Ovary (tissue), 3 donors: ENCODE results near the gene PSMA6.

Experiments
- CTCF ChIP-seq, 3 donors: fragments of 450-650 bp in 2 of 3; fragments of 200-600 bp in 1 of 3; IDR thresholded peaks; one replicate each; pipeline versions ENCODE4 v1.5.1 to v1.8.0; 2016 to 2022; ENCODE audit warnings: antibody characterized with exemption in 3 of 3, mild to moderate bottlenecking in 1 of 3
- POLR2A ChIP-seq: fragments of 450-650 bp; IDR thresholded peaks from one replicate; pipeline ENCODE4 v1.6.1; 2017; ENCODE audit warnings: antibody characterized with exemption, mild to moderate bottlenecking, moderate library complexity
- donor health status: DM: no; HTN: no; CAD: no.

DNA sequence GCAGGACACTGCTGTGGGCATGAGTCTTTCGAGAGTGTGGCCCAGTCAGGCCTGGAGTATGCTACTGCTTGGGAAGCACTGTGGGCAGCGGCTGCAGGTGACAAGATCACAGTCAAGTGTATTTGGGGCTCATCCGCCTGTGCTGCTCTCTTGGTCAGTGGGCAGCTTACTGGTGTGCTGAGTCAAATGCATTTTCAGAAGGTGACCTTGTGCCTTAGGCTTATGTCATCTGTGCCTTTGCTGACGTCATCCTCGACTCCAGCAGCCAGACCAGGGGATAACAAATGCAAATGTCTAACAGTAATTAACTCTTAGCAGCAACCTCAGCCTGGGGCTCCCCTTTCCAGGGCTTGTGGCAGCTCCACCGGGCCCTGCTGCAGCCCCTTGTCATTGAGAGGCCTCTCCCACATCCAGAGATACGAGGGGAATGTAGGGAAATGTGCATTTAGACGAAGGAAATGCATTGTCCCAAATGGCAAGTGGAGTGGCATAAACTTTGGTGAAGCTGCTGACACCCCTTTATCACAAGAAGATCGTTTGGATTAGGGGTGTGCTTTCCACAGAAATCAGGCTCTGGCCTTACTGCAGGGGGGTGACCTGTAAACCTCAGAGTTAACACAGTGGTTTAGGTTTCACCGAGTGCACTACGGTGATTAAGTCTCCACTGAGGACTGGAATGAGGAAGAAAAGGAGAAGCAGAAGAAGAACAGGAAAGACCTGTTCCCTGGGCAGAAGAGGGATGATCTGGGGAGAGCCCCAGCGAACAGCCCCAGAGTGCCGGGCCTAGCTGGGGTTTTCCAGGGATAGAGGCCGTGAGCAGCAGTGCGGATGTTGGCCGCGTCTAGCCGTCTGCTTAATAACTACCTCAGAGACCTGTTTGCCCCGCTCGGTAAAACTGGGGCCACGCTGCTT is 39.7 kb downstream of the PSMA6 start:
- TF ChIP-seq POLR2A (no peak), CTCF (IDR thresholded peaks at IDR 0.05) (no peak)
